SK-N-SH treated with all-trans-retinoic acid at 6 μM for 48 hours (cell line): ENCODE results near the gene PLEKHA1.

ENCODE experiments used
- ATAC-seq: fragments of 200-7000 bp; cut with Tn5 transposase; 3 replicates; pipeline ENCODE4 v1.9.1; 2020; ENCODE audit warnings: mild to moderate bottlenecking, moderate library complexity
- BACH2 ChIP-seq: fragments of 250-450 bp; sonication (Bioruptor Pico); IDR thresholded peaks from 2 replicates; pipeline ENCODE4 v1.9.0; 2021; ENCODE audit warnings: mild to moderate bottlenecking, borderline replicate concordance
- CSDC2 ChIP-seq: fragments of 250-450 bp; sonication (Bioruptor Pico); IDR thresholded peaks from 2 replicates; pipeline ENCODE4 v1.5.0; 2020; ENCODE audit warnings: mild to moderate bottlenecking, moderate library complexity
- ESRRG ChIP-seq: fragments of 250-450 bp; sonication (Bioruptor Pico); IDR thresholded peaks from 2 replicates; pipeline ENCODE4 v1.6.1; 2021; ENCODE audit warnings: mild to moderate bottlenecking
- GLIS3 ChIP-seq: fragments of 250-450 bp; sonication (Bioruptor Pico); IDR thresholded peaks from 2 replicates; pipeline ENCODE4 v1.5.0; 2020; ENCODE audit warnings: mild to moderate bottlenecking, moderate library complexity
- ISL1 ChIP-seq: fragments of 250-450 bp; sonication (Bioruptor Pico); IDR thresholded peaks from 2 replicates; pipeline ENCODE4 v2.1.2; 2022; ENCODE audit warnings: mild to moderate bottlenecking, moderate library complexity
- OSR1 ChIP-seq: fragments of 250-450 bp; sonication (Bioruptor Pico); IDR thresholded peaks from 2 replicates; pipeline ENCODE4 v1.8.0; 2022; ENCODE audit warnings: moderate library complexity, mild to moderate bottlenecking, inconsistent platforms
- PPARA ChIP-seq: fragments of 250-450 bp; sonication (Bioruptor Pico); IDR thresholded peaks from 2 replicates; pipeline ENCODE4 v1.5.0; 2020; ENCODE audit warnings: mild to moderate bottlenecking, borderline replicate concordance
- RARB ChIP-seq: fragments of 250-450 bp; sonication (Bioruptor Pico); IDR thresholded peaks from 2 replicates; pipeline ENCODE4 v1.8.0; 2021; ENCODE audit warnings: mild to moderate bottlenecking, moderate library complexity
- SNAI2 ChIP-seq: fragments of 250-450 bp; sonication (Bioruptor Pico); IDR thresholded peaks from 2 replicates; pipeline ENCODE4 v1.5.0; 2020; ENCODE audit warnings: mild to moderate bottlenecking, moderate library complexity
- TOX ChIP-seq: fragments of 250-450 bp; sonication (Bioruptor Pico); IDR thresholded peaks from 2 replicates; pipeline ENCODE4 v1.8.0; 2021; ENCODE audit warnings: mild to moderate bottlenecking, moderate library complexity, borderline replicate concordance
- TSHZ2 ChIP-seq: fragments of 250-450 bp; sonication (Bioruptor Pico); IDR thresholded peaks from 2 replicates; pipeline ENCODE4 v1.5.0; 2020; ENCODE audit warnings: mild to moderate bottlenecking, moderate library complexity
- ZC3H10 ChIP-seq: fragments of 250-450 bp; sonication (Bioruptor Pico); IDR thresholded peaks from 2 replicates; pipeline ENCODE4 v1.5.1; 2021; ENCODE audit warnings: mild to moderate bottlenecking, moderate library complexity
- ZFP3 ChIP-seq: fragments of 250-450 bp; sonication (Bioruptor Pico); IDR thresholded peaks from 2 replicates; pipeline ENCODE4 v1.5.0; 2020; ENCODE audit warnings: mild to moderate bottlenecking, moderate library complexity
- ZFP30 ChIP-seq: fragments of 450-650 bp; formaldehyde crosslinking; IDR thresholded peaks from 2 replicates; pipeline ENCODE4 v1.5.0; 2022; ENCODE audit warnings: mild to moderate bottlenecking, moderate library complexity
- ZNF565 ChIP-seq: fragments of 450-650 bp; formaldehyde crosslinking; conservative IDR thresholded peaks from 2 replicates; pipeline ENCODE4 v1.5.0; 2020; ENCODE audit warnings: low read depth, mild to moderate bottlenecking, moderate library complexity
- ZNF70 ChIP-seq: fragments of 450-650 bp; formaldehyde crosslinking; IDR thresholded peaks from 2 replicates; pipeline ENCODE4 v1.5.0; 2020; ENCODE audit warnings: mild to moderate bottlenecking, moderate library complexity
- ZNF8 ChIP-seq: fragments of 450-650 bp; formaldehyde crosslinking; IDR thresholded peaks from 2 replicates; pipeline ENCODE4 v1.5.0; 2020; ENCODE audit warnings: mild to moderate bottlenecking, moderate library complexity
- TF ChIP-seq, protein P1 (sequence below): fragments of 250-450 bp; sonication (Bioruptor Pico); IDR thresholded peaks from 2 replicates; pipeline ENCODE4 v1.8.0; 2020; ENCODE audit warnings: mild to moderate bottlenecking, moderate library complexity, borderline replicate concordance
- TF ChIP-seq, protein P2 (sequence below): fragments of 250-450 bp; sonication (Bioruptor Pico); IDR thresholded peaks from 2 replicates; pipeline ENCODE4 v1.5.1; 2020; ENCODE audit warnings: low read depth, mild to moderate bottlenecking, moderate library complexity
- TF ChIP-seq, protein P3 (sequence below): fragments of 250-450 bp; sonication (Bioruptor Pico); IDR thresholded peaks from 2 replicates; pipeline ENCODE4 v1.5.1; 2021; ENCODE audit warnings: mild to moderate bottlenecking, moderate library complexity
- TF ChIP-seq, protein P4 (sequence below): fragments of 250-450 bp; sonication (Bioruptor Pico); IDR thresholded peaks from 2 replicates; pipeline ENCODE4 v1.8.0; 2021; ENCODE audit warnings: low read depth, mild to moderate bottlenecking, moderate library complexity, borderline replicate concordance

The PLEKHA1 gene

GRCh38 chr10:122467701-122468100 is 93.2 kb downstream of the PLEKHA1 start:
- TF ChIP-seq ZNF8 = no peak
- ATAC-seq = no peak

- ATAC-seq = no peak; the same call in 2 of the 3 replicates
- TF ChIP-seq ZC3H10 (CRISPR knock-in tag) (no peak), SNAI2 (no peak), PPARA (CRISPR knock-in tag) (no peak), ZFP30 (CRISPR knock-in tag) (no peak), RARB (CRISPR knock-in tag) (no peak), ZNF70 (CRISPR knock-in tag) (no peak), BACH2 (CRISPR knock-in tag) (no peak), OSR1 (CRISPR knock-in tag) (no peak), TSHZ2 (CRISPR knock-in tag) (no peak), ZNF565 (CRISPR knock-in tag) (no peak), GLIS3 (CRISPR knock-in tag) (no peak), TOX (CRISPR knock-in tag) (no peak), CSDC2 (no peak)
- TF ChIP-seq, protein P1, sequence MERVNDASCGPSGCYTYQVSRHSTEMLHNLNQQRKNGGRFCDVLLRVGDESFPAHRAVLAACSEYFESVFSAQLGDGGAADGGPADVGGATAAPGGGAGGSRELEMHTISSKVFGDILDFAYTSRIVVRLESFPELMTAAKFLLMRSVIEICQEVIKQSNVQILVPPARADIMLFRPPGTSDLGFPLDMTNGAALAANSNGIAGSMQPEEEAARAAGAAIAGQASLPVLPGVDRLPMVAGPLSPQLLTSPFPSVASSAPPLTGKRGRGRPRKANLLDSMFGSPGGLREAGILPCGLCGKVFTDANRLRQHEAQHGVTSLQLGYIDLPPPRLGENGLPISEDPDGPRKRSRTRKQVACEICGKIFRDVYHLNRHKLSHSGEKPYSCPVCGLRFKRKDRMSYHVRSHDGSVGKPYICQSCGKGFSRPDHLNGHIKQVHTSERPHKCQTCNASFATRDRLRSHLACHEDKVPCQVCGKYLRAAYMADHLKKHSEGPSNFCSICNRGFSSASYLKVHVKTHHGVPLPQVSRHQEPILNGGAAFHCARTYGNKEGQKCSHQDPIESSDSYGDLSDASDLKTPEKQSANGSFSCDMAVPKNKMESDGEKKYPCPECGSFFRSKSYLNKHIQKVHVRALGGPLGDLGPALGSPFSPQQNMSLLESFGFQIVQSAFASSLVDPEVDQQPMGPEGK (CRISPR knock-in tag) = no peak
- TF ChIP-seq, protein P2, sequence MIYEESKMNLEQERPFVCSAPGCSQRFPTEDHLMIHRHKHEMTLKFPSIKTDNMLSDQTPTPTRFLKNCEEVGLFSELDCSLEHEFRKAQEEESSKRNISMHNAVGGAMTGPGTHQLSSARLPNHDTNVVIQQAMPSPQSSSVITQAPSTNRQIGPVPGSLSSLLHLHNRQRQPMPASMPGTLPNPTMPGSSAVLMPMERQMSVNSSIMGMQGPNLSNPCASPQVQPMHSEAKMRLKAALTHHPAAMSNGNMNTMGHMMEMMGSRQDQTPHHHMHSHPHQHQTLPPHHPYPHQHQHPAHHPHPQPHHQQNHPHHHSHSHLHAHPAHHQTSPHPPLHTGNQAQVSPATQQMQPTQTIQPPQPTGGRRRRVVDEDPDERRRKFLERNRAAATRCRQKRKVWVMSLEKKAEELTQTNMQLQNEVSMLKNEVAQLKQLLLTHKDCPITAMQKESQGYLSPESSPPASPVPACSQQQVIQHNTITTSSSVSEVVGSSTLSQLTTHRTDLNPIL (CRISPR knock-in tag) = no peak
- TF ChIP-seq, protein P3, sequence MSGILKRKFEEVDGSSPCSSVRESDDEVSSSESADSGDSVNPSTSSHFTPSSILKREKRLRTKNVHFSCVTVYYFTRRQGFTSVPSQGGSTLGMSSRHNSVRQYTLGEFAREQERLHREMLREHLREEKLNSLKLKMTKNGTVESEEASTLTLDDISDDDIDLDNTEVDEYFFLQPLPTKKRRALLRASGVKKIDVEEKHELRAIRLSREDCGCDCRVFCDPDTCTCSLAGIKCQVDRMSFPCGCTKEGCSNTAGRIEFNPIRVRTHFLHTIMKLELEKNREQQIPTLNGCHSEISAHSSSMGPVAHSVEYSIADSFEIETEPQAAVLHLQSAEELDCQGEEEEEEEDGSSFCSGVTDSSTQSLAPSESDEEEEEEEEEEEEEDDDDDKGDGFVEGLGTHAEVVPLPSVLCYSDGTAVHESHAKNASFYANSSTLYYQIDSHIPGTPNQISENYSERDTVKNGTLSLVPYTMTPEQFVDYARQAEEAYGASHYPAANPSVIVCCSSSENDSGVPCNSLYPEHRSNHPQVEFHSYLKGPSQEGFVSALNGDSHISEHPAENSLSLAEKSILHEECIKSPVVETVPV = no peak
Measured at GRCh38 chr10:122468307-122468925, 93.9 kb downstream of the PLEKHA1 start.

DNA sequence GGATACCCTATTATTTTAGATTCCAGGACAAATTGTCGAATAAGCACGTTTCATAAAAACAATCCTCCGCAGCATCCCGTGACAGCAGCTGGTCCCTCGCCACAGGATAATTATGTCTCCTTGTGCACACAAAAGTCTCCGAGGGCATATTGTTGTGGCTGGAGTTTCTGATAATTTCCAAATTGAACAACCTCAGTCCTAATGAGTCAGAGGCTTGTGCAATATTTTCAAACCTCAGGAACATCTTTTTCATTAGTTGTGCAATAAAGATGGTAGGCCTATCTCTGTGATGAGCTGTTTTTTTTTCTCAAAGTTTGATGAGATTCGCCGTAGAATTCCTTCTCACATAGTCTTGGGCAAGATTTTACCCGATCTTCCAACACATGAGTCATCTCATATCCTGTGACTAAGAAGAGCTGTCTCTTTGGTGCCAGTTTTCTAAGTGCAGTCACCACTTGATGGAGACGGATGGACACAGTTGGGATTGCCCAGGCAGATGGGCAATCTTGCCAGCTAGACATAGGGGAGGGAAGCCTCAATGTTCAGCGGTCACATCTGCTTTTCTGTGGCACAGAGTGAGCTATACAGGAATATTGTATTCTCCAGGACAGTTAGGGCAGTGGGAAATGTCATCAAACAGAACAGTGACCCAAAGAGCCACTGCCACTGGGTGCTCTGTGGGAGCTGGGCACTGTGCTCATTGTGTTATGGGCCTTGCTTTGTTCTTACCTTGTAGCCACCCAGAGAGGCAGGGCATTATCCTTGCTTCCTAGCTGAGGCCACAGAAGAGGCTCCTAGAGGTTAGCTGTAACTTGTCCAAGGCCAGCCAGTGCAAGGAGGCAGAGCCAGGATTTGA is 94.6 kb downstream of the PLEKHA1 start:
- no peak for TF ChIP-seq CSDC2
- TF ChIP-seq ESRRG = no peak
- peak; percentile 81; the same call in 1 of the 2 replicates for TF ChIP-seq ZC3H10 (CRISPR knock-in tag)
- TF ChIP-seq ZNF565 (CRISPR knock-in tag) = no peak
- peak; percentile 84 for TF ChIP-seq ISL1 (CRISPR knock-in tag)
- TF ChIP-seq, protein P4, sequence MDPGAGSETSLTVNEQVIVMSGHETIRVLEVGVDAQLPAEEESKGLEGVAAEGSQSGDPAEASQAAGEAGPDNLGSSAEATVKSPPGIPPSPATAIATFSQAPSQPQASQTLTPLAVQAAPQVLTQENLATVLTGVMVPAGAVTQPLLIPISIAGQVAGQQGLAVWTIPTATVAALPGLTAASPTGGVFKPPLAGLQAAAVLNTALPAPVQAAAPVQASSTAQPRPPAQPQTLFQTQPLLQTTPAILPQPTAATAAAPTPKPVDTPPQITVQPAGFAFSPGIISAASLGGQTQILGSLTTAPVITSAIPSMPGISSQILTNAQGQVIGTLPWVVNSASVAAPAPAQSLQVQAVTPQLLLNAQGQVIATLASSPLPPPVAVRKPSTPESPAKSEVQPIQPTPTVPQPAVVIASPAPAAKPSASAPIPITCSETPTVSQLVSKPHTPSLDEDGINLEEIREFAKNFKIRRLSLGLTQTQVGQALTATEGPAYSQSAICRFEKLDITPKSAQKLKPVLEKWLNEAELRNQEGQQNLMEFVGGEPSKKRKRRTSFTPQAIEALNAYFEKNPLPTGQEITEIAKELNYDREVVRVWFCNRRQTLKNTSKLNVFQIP (CRISPR knock-in tag) = 0 out of 2 replicates have a peak, but pooled peaks have one; percentile 39
- no peak for TF ChIP-seq RARB (CRISPR knock-in tag)
- TF ChIP-seq SNAI2 = no peak
- no peak for TF ChIP-seq ZNF70 (CRISPR knock-in tag)
- TF ChIP-seq TOX (CRISPR knock-in tag) = peak; percentile 65; the same call in 1 of the 2 replicates
- TF ChIP-seq, protein P1 (CRISPR knock-in tag) = 0 out of 2 replicates have a peak, but pooled peaks have one; percentile 46
- TF ChIP-seq ZFP3 (CRISPR knock-in tag) = 0 out of 2 replicates have a peak, but pooled peaks have one; percentile 37
- TF ChIP-seq, protein P2 (CRISPR knock-in tag) = no peak
- TF ChIP-seq BACH2 (CRISPR knock-in tag) = no peak
- peak; percentile 93 for ATAC-seq
